T-helper 9 cell (primary cell): ENCODE measurements around the gene PCDH11Y.
"Not testable (repeated sequence)": the region's sequence is repeated elsewhere in the genome, so short reads cannot be mapped to it uniquely, and the experiment has no call there.

Experiments used
- DNase-seq: peaks from one replicate; pipeline ENCODE4 v3.0.0-alpha.2; 2020
- total RNA-seq, 2 donors: gene quantifications; one replicate each; lab custom pipeline; 2026; lab: John Stamatoyannopoulos, UW

The PCDH11Y gene
- 0 reads per million in 2 donors for total RNA-seq

GRCh38 chrY:5000057-5000456 lies at the start of gene PCDH11Y:
Gene PCDH11Y (plus strand): TSS chrY:5000296. CDS start chrY:5057100, 56,804 bp downstream.
- DNase-seq: not testable (repeated sequence)

GRCh38 chrY:4967894-4968293 lies 32.2 kb upstream of the PCDH11Y start:
- DNase-seq: not testable (repeated sequence)

- not testable (repeated sequence) for DNase-seq
Measured at GRCh38 chrY:4991743-4992400, 8.2 kb upstream of the PCDH11Y start.

GRCh38 chrY:4994892-4995291 lies 5.2 kb upstream of the PCDH11Y start:
- DNase-seq: not testable (repeated sequence)

GRCh38 chrY:5002476-5003184 lies 2.5 kb downstream of the PCDH11Y start:
- not testable (repeated sequence) for DNase-seq

GRCh38 chrY:5038972-5039523 lies 39.0 kb downstream of the PCDH11Y start:
- DNase-seq: not testable (repeated sequence)

- DNase-seq: not testable (repeated sequence)
Measured at GRCh38 chrY:5083017-5083416, 82.9 kb downstream of the PCDH11Y start.

- DNase-seq: not testable (repeated sequence)
Measured at GRCh38 chrY:5182998-5183397, 182.9 kb downstream of the PCDH11Y start.

GRCh38 chrY:5215116-5215515 lies 215.0 kb downstream of the PCDH11Y start:
- DNase-seq: not testable (repeated sequence)

- not testable (repeated sequence) for DNase-seq
Measured at GRCh38 chrY:5324931-5325330, 324.8 kb downstream of the PCDH11Y start.

GRCh38 chrY:5342220-5342619 lies 342.1 kb downstream of the PCDH11Y start:
- not testable (repeated sequence) for DNase-seq

GRCh38 chrY:5543705-5544104 lies 543.6 kb downstream of the PCDH11Y start:
- DNase-seq: not testable (repeated sequence)

- DNase-seq: not testable (repeated sequence)
Measured at GRCh38 chrY:5638589-5638988, 638.5 kb downstream of the PCDH11Y start.

- DNase-seq: not testable (repeated sequence)
Measured at GRCh38 chrY:5679265-5679664, 679.2 kb downstream of the PCDH11Y start.

- DNase-seq: not testable (repeated sequence)
Measured at GRCh38 chrY:5708727-5709126, 708.6 kb downstream of the PCDH11Y start.

- DNase-seq: not testable (repeated sequence)
Measured at GRCh38 chrY:5709788-5710381, 709.8 kb downstream of the PCDH11Y start.

GRCh38 chrY:5761403-5761802 lies 761.3 kb downstream of the PCDH11Y start:
- DNase-seq: not testable (repeated sequence)

- DNase-seq: not testable (repeated sequence)
Measured at GRCh38 chrY:5776485-5776884, 776.4 kb downstream of the PCDH11Y start.
